Measurements from ENCODE around the gene NCAPH2.

NCAPH2 gene

DNA sequence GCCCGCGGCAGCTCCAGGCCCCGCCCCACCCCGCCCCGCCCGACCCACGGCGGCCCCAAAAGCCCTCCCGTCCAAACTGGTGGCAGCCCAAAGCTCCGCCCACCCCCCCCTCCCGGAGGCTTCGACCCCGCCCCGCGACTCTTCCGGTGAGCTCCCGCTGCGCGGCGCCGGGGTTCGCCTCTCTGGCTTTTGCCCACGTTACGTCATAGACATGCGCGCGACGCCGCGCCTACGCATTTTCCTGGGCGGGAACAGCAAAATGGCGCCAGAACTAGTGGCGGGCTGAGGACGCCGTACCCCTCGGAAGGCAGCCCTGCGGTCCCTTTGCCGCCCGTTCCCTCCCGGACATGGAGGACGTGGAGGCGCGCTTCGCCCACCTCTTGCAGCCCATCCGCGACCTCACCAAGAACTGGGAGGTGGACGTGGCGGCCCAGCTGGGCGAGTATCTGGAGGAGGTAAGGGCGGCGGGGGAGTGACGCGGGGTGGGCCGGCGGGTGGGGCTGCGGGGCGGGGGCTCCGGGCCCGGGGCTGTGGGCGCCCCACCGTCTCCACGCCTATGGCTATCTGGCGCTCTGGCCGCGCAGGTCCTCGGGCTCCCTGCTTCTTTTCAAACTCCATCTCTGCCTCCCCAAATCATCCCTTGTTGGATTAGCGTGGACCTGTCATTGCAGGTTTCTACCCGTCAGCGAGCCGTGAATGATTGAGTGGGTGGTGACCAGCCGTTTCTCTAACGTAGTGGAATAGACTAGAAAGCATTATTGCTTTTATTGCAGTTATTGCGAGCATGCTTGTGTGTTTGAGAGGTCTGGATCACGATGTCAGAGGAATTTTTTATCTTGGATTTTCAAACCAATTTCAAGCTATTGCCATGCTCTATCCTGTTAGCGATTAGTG, at the start of gene NCAPH2:
Gene NCAPH2, plus strand, starts transcription at position 234 of the 894 bp plus-strand sequence. Its CDS starts 114 bp downstream, at position 348.
- peak within 1 kb of the TSS; percentile 96 for H3K4me3 ChIP-seq (ENCODE audit: low read depth, low read length)
- DNase-seq (ENCODE audit: low read depth), result peak; percentile 81
- TF ChIP-seq, protein P1, sequence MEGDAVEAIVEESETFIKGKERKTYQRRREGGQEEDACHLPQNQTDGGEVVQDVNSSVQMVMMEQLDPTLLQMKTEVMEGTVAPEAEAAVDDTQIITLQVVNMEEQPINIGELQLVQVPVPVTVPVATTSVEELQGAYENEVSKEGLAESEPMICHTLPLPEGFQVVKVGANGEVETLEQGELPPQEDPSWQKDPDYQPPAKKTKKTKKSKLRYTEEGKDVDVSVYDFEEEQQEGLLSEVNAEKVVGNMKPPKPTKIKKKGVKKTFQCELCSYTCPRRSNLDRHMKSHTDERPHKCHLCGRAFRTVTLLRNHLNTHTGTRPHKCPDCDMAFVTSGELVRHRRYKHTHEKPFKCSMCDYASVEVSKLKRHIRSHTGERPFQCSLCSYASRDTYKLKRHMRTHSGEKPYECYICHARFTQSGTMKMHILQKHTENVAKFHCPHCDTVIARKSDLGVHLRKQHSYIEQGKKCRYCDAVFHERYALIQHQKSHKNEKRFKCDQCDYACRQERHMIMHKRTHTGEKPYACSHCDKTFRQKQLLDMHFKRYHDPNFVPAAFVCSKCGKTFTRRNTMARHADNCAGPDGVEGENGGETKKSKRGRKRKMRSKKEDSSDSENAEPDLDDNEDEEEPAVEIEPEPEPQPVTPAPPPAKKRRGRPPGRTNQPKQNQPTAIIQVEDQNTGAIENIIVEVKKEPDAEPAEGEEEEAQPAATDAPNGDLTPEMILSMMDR (IDR thresholded peaks at IDR 0.05; ENCODE audit: control insufficient read depth, extremely low read depth, insufficient read depth), result no peak

DNA sequence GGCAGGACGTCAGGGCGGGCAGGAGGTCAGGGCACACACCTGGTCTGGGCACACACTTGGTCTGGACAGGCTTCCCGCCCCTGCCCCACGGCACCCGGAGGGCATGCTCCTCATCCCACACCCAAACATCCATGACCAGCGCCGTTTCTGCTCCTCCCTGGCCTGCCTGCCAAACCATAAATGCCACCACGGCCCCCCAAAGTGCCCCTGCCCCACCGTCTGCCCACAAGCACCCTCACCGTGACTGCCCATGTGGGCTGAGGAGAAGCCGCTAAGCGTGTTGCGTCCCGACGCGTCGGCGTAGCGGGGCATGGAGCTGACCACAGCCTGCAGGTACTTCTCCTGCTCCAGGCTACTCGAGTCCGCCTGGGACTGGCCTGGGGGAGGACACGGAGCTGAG, 49.0 kb upstream of the NCAPH2 start:
- no peak overlapping the region for H3K4me3 ChIP-seq (ENCODE audit: low read depth, low read length)

DNA sequence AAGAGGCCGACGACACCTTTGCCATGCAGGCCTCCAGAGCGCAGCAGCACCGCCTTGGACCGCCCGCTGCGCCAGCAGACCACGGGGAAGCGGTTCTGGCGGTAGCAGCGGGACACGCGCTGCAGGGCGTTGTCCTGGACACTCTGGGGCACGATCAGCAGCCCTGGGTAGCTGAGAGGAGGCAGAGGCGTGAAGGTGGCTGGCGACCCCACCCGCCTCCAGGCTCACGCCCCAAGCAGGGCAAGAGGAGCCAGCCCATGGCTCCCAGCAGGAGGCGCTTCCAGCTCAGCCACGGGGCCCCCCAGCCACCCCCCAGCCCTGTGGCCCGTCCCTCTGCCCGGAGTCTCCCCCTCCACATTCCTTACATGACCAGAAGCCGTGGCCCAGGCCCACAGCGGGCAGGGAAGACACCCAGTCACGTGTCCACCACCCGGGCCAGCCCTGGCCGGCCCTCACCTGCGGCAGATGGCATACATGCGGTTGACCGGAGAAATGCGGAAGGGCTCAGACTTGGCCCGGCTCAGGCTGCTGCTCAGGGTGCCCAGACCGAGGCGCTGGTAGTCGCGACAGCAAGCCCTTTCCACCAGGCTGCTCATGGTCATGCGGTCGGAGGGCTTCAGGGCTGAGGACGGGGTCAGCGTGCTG, 48.4 kb upstream of the NCAPH2 start:
- no peak overlapping the region for H3K4me3 ChIP-seq (ENCODE audit: low read depth, low read length)
- TF ChIP-seq, protein P1 (IDR thresholded peaks at IDR 0.05; ENCODE audit: control insufficient read depth, extremely low read depth, insufficient read depth), result no peak
- no peak for DNase-seq (ENCODE audit: low read depth)

More for the DNA sequence above, 49.0 kb upstream of the NCAPH2 start:
- no peak for DNase-seq (ENCODE audit: low read depth)
- TF ChIP-seq, protein P1 (IDR thresholded peaks at IDR 0.05; ENCODE audit: control insufficient read depth, extremely low read depth, insufficient read depth), result no peak

DNA sequence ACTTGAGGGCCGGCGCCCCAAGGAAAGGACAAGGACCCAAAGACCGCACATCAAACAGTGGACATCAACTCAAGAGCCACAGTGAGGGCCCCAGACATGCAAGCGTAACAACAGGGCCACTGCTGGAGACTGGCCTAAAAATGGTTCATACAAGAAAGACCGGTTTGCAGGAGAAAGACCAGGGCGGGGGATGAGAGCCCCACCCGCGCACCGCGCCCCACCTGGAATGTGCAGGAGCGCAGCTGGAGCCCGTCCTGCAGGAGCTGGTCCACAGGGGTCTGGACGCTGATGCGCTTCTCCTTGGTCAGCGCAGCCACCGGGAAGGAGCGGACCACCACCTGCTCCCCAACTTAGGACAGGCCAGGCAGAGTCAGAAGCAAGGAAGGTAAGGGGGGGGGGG, 47.1 kb upstream of the NCAPH2 start:
- TF ChIP-seq, protein P1 (IDR thresholded peaks at IDR 0.05; ENCODE audit: control insufficient read depth, extremely low read depth, insufficient read depth), result no peak
- DNase-seq (ENCODE audit: low read depth), result peak; percentile 17
- H3K4me3 ChIP-seq (ENCODE audit: low read depth, low read length), result no peak overlapping the region

DNA sequence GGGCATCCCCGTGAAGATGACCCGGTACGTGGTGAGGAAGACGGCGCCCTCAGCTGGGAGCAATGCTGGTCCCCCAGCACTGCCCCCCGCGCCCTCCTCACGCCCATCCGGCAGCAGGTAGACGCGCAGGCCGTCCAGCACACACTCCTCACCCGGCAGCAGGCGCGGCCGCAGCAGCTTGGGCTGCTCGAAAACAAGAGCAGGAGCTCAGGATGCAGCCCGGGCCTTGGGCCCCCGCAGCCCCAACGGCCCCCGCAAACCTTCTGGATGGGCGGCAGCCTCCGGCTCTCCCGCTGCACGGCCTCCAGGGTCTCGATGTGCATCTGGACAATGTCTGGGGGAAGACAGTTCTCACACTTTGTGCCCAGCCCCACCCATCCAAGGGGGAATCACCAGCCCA, 46.5 kb upstream of the NCAPH2 start:
- TF ChIP-seq, protein P1 (IDR thresholded peaks at IDR 0.05; ENCODE audit: control insufficient read depth, extremely low read depth, insufficient read depth), result no peak
- no peak overlapping the region for H3K4me3 ChIP-seq (ENCODE audit: low read depth, low read length)
- no peak for DNase-seq (ENCODE audit: low read depth)

DNA sequence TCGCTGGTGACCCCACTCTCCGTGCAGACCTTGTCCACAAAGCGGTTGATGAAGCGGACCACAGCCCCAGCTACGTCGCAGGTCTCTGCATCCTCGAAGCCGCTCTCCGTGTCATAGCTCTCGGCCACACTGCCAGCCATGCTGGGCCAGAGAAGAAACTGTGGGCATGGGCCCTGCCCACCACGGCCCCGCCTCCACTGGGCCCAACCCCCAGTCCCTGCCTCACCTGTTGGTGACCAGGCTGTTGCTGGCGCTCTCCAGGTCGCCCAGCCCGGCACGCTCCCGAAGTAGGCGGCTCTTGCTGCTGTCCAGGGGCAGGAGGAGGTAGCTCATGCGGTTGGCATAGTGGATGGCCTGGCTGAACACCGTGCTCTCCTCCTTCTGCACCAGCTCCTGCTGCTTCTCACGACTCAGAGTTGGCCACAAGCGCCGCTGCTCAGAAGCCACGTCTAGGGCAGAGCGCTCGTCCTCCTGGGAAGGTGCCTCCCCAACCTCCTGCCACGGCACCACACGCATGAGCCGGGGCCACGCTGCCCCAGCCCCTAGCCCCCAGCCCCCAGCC, 46.0 kb upstream of the NCAPH2 start:
- TF ChIP-seq, protein P1 (IDR thresholded peaks at IDR 0.05; ENCODE audit: control insufficient read depth, extremely low read depth, insufficient read depth), result no peak
- DNase-seq (ENCODE audit: low read depth), result no peak
- H3K4me3 ChIP-seq (ENCODE audit: low read depth, low read length), result no peak overlapping the region

All from LNCaP clone FGC (cell line).